Mucosa of descending colon (tissue), 3 donors: ENCODE results near the gene GBA2. TPM values are rescaled to one million over a fixed set of nuclear protein-coding genes. Genes with fewer than 3 reads are reported as not detected.

Experiments used
- ATAC-seq: fragments of 200-7000 bp; cut with Tn5 transposase; one replicate; pipeline ENCODE4 v1.9.1; 2020; ENCODE audit warnings: mild to moderate bottlenecking, moderate library complexity
- DNase-seq, 3 donors: peaks; one replicate each; pipeline ENCODE4 v3.0.0-alpha.2; 2020
- H3K36me3 ChIP-seq: fragments of 200-600 bp; one replicate; pipeline ENCODE4 v1.8.0; 2021; ENCODE audit warnings: low read depth, mild to moderate bottlenecking
- H3K4me1 ChIP-seq: fragments of 200-600 bp; one replicate; pipeline ENCODE4 v1.8.0; 2021; ENCODE audit warnings: low read depth, mild to moderate bottlenecking
- H3K4me3 ChIP-seq: fragments of 200-600 bp; one replicate; pipeline ENCODE4 v1.8.0; 2021; ENCODE audit warnings: mild to moderate bottlenecking
- H3K9me3 ChIP-seq: fragments of 200-600 bp; one replicate; pipeline ENCODE4 v1.8.0; 2021; ENCODE audit warnings: mild to moderate bottlenecking
- intact Hi-C, 2 donors: fragments of 100-400 bp; cut with DNase I in 1 of 2; cut with micrococcal nuclease in 1 of 2; formaldehyde crosslinking; loops; one replicate each; pipeline versions ENCODE4 v1.11.0 to v1.11.1; 2022; cut with DNase I, micrococcal nuclease
- total RNA-seq, 3 donors: library from RNA; stranded (reverse); fragmentation: NEBNext Ultra II Directional in 2 of 3; extraction: Animal tissue kit (Norgen Biotek cat#: 25700) in 2 of 3; gene quantifications; one replicate each; pipeline versions ENCODE4 v1.2.1 to v1.2.4, GENCODE V29; 2021 to 2023
- TF ChIP-seq, protein P1 (sequence below): fragments of 200-600 bp; IDR thresholded peaks from one replicate; pipeline ENCODE4 v1.8.0; 2022; ENCODE audit warnings: antibody characterized with exemption, mild to moderate bottlenecking
- donor health status: DM: no; HTN: no; CAD: no; lungs with moderate emphysema.
- donor health status: DM: no; HTN: no; CAD: no.
- donor health status: DM: no; HTN: yes; CAD: no.

The GBA2 gene
- total RNA-seq, 3 donors from 2014 or later = 157 to 285 (median 223) TPM

DNA sequence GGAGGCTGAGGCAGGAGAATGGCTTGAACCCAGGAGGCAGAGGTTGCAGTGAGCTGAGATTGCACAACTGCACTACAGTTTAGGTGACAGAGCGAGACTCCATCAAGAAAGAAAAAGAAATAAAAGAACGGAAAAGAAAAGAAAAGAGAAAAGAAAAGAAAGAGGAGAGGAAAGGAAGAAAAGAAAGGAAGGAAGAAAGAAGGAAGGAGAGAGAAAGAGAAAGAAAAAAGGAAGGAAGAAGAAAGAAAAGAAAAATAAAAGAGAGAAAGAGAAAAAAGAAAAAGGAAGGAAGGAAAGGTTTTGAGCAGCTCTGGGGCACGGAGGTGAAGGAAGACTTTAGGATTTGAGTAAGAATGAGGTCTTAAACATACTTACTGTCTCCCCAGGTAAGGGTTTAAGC, 35.5 kb downstream of the GBA2 start:
- H3K4me3 ChIP-seq = no peak overlapping the region
- H3K36me3 ChIP-seq = peaks cover 21% of the 10 kb centered on the region
- TF ChIP-seq, protein P1, sequence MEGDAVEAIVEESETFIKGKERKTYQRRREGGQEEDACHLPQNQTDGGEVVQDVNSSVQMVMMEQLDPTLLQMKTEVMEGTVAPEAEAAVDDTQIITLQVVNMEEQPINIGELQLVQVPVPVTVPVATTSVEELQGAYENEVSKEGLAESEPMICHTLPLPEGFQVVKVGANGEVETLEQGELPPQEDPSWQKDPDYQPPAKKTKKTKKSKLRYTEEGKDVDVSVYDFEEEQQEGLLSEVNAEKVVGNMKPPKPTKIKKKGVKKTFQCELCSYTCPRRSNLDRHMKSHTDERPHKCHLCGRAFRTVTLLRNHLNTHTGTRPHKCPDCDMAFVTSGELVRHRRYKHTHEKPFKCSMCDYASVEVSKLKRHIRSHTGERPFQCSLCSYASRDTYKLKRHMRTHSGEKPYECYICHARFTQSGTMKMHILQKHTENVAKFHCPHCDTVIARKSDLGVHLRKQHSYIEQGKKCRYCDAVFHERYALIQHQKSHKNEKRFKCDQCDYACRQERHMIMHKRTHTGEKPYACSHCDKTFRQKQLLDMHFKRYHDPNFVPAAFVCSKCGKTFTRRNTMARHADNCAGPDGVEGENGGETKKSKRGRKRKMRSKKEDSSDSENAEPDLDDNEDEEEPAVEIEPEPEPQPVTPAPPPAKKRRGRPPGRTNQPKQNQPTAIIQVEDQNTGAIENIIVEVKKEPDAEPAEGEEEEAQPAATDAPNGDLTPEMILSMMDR = no peak
- H3K4me1 ChIP-seq = no peaks in the 10 kb centered on the region
- ATAC-seq (no peak), DNase-seq (no peak)
- no peaks in the 10 kb centered on the region for H3K9me3 ChIP-seq
- intact Hi-C loops = no loop called here

DNA sequence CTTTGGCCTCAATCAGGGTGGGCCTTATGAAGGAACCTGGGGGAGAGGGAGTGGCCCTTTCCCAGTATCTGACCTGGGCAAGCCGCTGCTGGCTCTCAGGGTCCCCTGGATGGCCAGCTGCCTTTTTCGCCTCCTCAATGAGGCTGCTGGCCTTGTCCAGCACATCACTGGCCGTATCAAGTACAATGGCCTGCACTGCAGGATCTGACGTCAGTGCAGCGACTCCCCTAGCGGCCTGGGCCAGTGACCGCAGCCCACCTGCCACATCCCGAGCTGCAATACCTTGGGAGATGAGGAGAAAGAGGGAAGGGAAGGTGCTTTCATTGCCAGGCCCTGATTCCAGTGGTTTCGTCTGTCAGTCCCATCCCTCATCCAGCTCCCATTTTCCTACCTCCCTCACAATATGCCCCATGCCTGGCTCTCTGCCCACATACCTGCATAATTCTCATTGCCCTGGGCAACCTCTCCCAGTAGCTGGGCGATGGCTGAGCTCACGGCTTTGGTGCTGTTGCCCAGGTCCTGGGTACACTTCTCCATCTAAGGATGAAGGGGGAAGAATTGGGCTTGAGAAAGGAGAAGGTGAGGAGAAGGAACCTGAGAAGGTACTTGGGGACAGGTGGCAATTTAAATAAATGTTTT, 36.1 kb downstream of the GBA2 start:
- no peaks in the 10 kb centered on the region for H3K4me1 ChIP-seq
- peaks cover 21% of the 10 kb centered on the region for H3K36me3 ChIP-seq
- ATAC-seq (no peak), DNase-seq (no peak)
- TF ChIP-seq, protein P1 = no peak
- intact Hi-C loops = no loop called here
- no peaks in the 10 kb centered on the region for H3K9me3 ChIP-seq
- H3K4me3 ChIP-seq = no peak overlapping the region

DNA sequence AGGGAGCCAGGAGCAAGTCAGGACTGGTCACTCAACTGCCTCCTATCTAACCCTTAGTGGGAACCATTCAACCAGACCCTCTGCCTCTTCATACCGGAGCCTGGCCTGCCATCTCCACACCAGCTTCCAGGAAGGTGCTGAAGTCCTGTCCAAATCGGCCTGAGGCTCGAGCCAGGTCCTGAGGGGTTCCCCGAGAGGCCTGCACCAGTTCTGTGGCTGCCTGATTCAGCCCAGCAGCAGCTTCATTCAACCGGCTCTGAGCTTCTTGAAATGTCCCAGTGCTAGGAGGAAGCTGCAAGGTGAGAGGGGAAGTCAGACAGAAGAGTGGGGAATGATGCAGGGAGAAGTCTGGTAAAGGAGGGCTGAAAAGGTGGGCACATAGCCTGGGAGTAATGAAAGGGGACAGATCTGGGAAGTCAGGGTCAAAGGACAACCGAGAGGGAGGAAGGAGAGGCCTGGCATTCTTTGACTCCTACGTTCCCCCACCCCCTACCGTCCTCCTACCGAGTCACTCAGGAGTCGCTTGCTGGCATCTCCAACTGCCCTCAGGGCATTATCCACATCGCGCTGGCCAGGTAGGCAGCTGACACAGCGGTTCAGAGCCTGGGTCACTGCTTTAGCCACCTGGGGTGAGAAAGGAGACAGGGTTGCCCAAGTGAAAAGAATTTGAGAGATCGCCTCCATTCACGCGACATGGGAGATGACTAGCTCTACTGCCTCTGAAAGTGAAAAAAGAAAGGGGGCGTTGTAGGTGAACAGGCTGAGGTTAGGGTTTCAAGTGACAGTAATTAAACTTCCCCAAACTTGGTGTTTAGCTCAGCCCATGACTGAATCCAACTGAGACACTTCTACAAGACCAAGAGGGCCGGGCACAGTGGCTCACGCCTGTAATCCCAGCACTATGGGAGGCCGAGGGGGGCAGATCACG, 37.3 kb downstream of the GBA2 start:
- TF ChIP-seq, protein P1 = no peak
- ATAC-seq = no peak
- Histone ChIP-seq H3K9me3 (no peaks in the 10 kb centered on the region), H3K4me3 (no peak overlapping the region), H3K36me3 (peaks cover 13% of the 10 kb centered on the region), H3K4me1 (no peaks in the 10 kb centered on the region)
- intact Hi-C loops = no loop called here
- DNase-seq = no peak

DNA sequence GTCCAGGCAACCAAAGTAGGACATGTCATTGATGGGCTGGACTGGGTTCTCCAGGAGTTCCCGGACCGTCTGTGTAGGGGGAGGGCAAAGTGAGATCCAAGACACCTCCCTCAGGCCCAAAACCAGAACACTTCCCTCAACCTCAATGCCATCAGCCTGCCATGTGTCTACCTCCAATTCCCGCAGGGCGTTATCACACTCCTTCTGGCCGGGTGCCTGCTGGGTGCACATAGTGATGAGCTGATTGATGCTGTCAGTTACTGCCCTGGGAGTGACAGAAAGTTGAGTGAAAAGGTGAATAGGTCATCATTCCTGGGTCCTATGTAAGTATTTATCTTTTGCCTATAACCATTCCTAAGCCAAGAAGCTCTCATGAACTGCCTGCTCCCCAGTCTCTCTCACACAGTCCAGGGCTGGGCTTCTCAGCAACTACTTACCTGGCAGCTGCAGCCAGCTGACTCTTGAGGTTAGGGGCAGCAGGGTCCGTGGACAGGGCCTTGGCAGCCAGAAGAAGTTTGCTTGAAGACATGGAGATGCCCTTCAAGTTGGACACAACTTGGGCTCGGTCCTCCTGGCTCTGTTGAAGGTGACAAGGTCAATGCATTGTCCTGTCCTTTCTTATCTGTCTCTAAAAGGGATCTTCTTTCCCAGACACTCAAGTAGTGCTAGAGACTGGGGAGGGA, 38.1 kb downstream of the GBA2 start:
- Histone ChIP-seq H3K36me3 (peaks cover 17% of the 10 kb centered on the region), H3K4me1 (no peaks in the 10 kb centered on the region), H3K4me3 (no peak overlapping the region), H3K9me3 (no peaks in the 10 kb centered on the region)
- intact Hi-C loops = no loop called here
- DNase-seq = no peak
- TF ChIP-seq, protein P1 = no peak
- ATAC-seq = no peak

DNA sequence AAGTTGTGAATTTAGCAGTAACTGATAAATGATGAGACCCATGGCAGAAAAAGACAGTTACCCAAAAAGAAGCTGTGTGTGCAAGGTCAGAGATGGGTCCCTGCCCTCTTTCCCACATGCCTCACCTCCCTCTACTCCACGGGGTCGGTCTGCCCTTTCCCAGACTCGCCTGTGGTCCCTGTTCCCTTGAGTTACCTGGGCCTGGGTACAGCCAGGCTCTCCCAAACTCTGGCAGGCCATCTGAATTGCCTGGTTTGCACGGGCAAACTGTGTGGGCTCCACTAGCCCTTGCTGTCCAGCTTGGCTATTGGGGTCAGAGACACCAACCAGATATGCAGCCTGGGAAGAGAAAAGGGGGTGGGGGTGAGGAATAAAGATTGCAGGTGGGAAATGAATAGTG, 40.9 kb downstream of the GBA2 start:
- H3K36me3 ChIP-seq = peaks cover 31% of the 10 kb centered on the region
- ATAC-seq = no peak
- H3K4me3 ChIP-seq = no peak overlapping the region
- intact Hi-C loops = loop anchor here in 1 of 2 donors (10.0 kb wide), 1 partner anchor 63 kb away; no protein-coding TSS in a partner anchor
- no peaks in the 10 kb centered on the region for H3K4me1 ChIP-seq
- no peaks in the 10 kb centered on the region for H3K9me3 ChIP-seq
- TF ChIP-seq, protein P1 = no peak
- no peak for DNase-seq
